HEK293 (cell line): ENCODE data around the gene SPRY1.

Experiments
- GLI2 ChIP-seq: fragments of 450-650 bp; formaldehyde crosslinking; IDR thresholded peaks from 2 replicates; pipeline ENCODE4; 2017; ENCODE audit warnings: missing biosample characterization, missing genetic modification characterization, low read depth, borderline replicate concordance
- KLF8 ChIP-seq: fragments of 450-650 bp; formaldehyde crosslinking; IDR thresholded peaks from 2 replicates; pipeline ENCODE4 v1.5.1; 2016; ENCODE audit warnings: missing biosample characterization, missing genetic modification characterization
- SP7 ChIP-seq: fragments of 450-650 bp; formaldehyde crosslinking; IDR thresholded peaks from 2 replicates; pipeline ENCODE4 v1.5.1; 2016; ENCODE audit warnings: missing biosample characterization, missing genetic modification characterization

DNA sequence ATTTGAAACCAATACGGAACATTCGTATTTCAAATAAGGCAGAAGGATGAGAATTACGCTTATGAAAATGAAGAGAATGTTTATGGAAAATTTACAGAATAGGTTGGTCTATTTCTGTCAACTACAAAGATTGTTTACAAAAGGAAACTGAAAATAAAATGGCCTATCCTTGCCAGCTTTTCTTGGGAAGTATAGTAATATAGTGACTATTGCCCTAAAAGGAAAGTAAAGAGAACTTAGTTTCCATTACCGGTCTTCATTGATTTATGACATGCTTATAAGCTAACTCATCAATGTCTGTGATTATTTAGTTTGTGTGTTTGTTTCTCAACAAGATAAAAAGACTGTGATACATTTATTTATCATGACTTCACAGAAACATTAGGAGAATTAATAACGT is 2.9 kb upstream of the SPRY1 start:
- TF ChIP-seq KLF8 (tag by site-specific recombination): no peak
- no peak for TF ChIP-seq GLI2
- no peak for TF ChIP-seq SP7 (tag by site-specific recombination)
